ENCODE results near the gene ODAD4. TPM values are rescaled to one million over a fixed set of nuclear protein-coding genes. Genes with fewer than 3 reads are reported as not detected.

Gene ODAD4
- 0.26 and 1.1 TPM in 2 replicates for total RNA-seq

GRCh38 chr17:41930009-41930832, at the start of gene ODAD4:
Gene ODAD4 (plus strand): TSS chr17:41930617. CDS start chr17:41930724, 107 bp downstream.

GRCh38 chr17:41918314-41919164, 11.9 kb upstream of the ODAD4 start, which contains the start of gene ACLY:
Gene ACLY (minus strand): TSS chr17:41918951. CDS start chr17:41913873, 5,078 bp downstream.

GRCh38 chr17:41966463-41967140, 36.2 kb downstream of the ODAD4 start, which contains the start of gene CNP:
Gene CNP (plus strand): TSS chr17:41966795. CDS start chr17:41966885, 90 bp downstream.

Other genes with a start within 250 kb of the ODAD4 start
- gene EIF1, start 241.7 kb upstream of the ODAD4 start, total RNA-seq: 76.3 and 112 TPM in 2 replicates
- gene GAST, start 218.3 kb upstream of the ODAD4 start, total RNA-seq: not detected in 2 replicates
- gene HAP1, start 196.0 kb upstream of the ODAD4 start, total RNA-seq: under 0.01 and 0.26 TPM in 2 replicates
- 3.0 and 9.5 TPM in 2 replicates for gene JUP, start 143.9 kb upstream of the ODAD4 start, total RNA-seq
- gene P3H4, start 118.7 kb upstream of the ODAD4 start, total RNA-seq: 44.1 and 49.2 TPM in 2 replicates
- gene FKBP10, start 117.6 kb upstream of the ODAD4 start, total RNA-seq: 276 and 499 TPM in 2 replicates
- gene NT5C3B, start 94.4 kb upstream of the ODAD4 start, total RNA-seq: 73.0 and 90.5 TPM in 2 replicates
- gene KLHL10, start 92.8 kb upstream of the ODAD4 start, total RNA-seq: 0.16 and 0.17 TPM in 2 replicates
- 19.5 TPM in 2 replicates for gene KLHL11, start 65.2 kb upstream of the ODAD4 start, total RNA-seq
- 107 and 119 TPM in 2 replicates for gene ACLY, start 11.7 kb upstream of the ODAD4 start, total RNA-seq
- gene CNP, start 36.2 kb downstream of the ODAD4 start, total RNA-seq: 53.4 and 62.3 TPM in 2 replicates
- gene DNAJC7, start 86.8 kb downstream of the ODAD4 start, total RNA-seq: 71.2 and 91.3 TPM in 2 replicates
- gene NKIRAS2, start 89.5 kb downstream of the ODAD4 start, total RNA-seq: 9.7 and 13.4 TPM in 2 replicates
- 0.32 and 0.34 TPM in 2 replicates for gene C17orf113, start 120.0 kb downstream of the ODAD4 start, total RNA-seq
- not detected in 2 replicates for gene ZNF385C, start 167.9 kb downstream of the ODAD4 start, total RNA-seq
- 9.1 and 14.7 TPM in 2 replicates for gene DHX58, start 182.1 kb downstream of the ODAD4 start, total RNA-seq
- gene KAT2A, start 190.8 kb downstream of the ODAD4 start, total RNA-seq: 4.7 and 5.6 TPM in 2 replicates
- not detected in 2 replicates for gene HSPB9, start 192.2 kb downstream of the ODAD4 start, total RNA-seq
- 37.4 and 41.7 TPM in 2 replicates for gene RAB5C, start 224.4 kb downstream of the ODAD4 start, total RNA-seq

All from bronchial smooth muscle cell (primary cell).